GM19351 (cell line): ENCODE measurements around the gene RPL14.
"Not testable (repeated sequence)": the region's sequence is repeated elsewhere in the genome, so short reads cannot be mapped to it uniquely, and the experiment has no call there.

Experiments
- ATAC-seq: cut with Tn5 transposase; IDR thresholded peaks from one replicate; pipeline ENCODE4 v1.9.1; 2021; ENCODE audit warnings: mild to moderate bottlenecking, moderate library complexity; ENCODE audit not compliant: unreplicated experiment

Gene RPL14

GRCh38 chr3:40462838-40463237 lies 5.7 kb downstream of the RPL14 start:
- not testable (repeated sequence) for ATAC-seq

DNA sequence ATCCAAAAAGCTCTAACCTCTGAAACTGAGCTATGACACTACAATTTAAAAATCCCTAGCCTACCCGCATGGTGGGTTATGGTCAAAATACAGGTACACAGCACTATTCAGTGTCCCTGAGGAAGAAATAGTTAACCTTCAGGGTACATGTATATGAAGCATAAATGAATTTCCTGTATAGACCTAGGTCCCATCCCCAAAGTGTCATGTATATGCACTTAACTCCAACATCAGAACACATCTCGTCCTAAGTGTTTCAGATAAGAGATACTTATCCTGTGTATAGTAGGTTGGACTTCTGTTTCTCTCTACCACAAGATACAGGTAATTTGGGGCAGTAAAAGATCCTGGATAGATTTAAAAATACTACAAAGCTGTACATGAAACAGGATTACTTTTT lies 6.4 kb downstream of the RPL14 start:
- ATAC-seq, result no peak

DNA sequence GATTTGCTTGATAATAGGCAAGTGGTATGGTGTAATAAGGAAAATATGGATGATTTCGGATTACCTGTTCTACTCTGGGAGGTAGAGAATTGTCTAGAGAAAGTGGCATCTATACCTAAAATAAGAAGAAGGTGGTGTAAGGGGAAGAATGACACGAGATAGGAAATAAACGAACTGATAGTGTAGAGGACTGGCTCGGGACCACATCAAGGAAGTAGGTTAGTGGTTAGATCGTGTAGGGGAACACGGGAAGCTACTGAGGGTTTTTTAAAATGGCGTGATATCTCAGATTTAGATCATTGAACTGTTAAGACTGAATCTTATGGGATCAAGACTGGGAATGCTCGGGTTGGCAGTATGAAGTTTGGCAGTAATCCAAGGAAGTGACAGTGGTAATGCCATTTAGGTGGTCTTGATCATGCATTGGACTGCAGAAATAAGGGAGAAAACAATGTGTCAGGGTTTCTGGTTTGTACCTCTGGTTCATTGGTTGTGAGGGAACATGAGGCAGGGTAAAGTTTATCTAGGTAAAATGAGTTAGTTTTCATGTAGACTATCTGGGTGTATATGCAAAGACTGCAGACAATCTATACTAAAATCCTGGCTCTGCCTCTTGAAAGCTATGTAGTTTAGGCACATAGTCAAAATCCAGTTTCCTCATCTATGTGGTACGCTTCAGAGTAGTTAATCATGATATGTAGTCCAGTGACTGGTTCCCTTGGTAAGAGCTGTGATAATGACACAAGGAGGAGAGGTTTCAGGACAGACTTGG lies 7.4 kb downstream of the RPL14 start:
- ATAC-seq, result no peak

GRCh38 chr3:40465111-40465407 lies 7.9 kb downstream of the RPL14 start:
- no peak for ATAC-seq

DNA sequence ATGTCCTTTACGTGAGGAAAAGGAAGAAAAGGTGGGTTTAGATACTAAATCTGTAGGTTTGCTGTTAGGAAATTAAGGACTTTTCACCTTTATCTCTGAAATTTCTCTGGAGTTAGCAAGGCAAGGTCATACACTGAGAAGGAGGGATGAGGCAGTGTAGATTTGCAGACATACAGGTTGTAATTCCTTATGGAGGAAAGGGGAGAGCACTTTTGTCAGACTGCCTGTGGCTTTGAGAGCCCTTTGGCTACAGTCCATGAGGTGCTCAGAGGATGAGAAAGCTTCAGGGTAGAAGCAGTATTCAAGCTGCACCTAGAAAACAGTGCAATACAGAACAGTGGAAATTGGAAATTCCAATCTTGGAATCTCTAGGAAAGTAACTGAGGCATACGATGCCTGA lies 8.3 kb downstream of the RPL14 start:
- ATAC-seq, result no peak

GRCh38 chr3:40468018-40468417 lies 10.9 kb downstream of the RPL14 start:
- no peak for ATAC-seq

DNA sequence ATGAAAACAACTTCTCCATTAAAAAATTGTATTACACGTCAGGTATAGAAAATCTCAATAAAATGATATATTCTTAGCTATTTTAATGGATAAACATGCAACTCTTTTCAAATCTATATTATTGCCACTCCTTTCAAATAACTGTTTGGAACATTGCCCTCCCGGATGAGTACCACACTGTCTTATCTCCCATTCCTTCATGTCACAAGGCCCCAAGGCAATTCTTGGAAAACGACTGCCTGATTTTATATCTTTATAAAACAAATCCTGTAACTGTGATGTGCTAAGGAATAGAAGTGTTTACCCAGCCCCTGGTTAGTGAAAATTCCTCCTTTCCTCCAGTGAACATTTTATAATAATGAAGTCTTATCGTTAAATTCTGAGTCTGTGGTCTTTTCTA lies 13.6 kb downstream of the RPL14 start:
- no peak for ATAC-seq

DNA sequence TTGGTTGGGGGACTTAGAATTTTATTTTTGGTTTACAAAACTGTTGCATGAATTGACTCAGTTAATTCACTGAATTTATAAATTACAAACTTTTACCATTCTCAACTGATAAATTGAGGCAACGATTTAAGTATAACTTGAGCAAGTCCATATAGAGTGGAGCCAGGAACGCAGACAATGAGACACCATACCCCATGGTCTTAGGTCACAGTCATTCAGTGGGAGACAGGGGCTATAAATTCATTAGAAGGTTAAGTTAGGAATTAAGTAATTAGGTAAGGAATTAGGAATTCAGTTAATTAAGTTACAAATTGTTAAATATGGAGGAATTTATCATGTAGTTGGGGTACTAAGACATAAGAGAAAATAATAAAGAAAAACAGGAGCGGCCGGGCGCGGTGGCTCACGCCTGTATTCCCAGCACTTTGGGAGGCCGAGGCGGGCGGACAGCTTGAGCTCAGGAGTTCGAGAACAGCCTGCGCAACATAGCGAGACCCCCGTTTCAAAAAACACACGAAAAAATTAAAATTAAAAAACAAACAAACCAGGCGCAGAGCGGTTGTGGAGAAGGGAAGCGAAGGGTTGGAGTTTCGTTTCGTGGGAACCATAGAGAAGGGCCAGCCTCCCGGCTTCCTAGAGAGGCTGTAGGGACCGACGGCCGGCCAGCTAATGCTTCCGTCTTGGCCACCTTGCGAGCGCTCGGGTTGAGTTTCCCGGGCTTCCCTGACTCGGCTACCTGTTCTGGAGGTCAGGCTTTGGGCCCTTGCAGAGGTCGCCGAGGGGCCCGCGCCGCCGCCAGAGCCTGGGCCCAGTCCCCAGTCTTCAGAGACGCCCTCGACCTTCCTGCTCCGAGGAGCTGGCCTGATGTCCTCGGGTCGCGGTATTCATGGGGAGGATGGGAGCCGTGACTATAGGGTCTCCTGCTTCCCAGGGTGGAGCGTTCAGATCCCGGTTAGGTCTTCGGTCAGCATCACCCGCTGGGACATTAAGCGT lies 19.6 kb downstream of the RPL14 start, which contains the start of gene ZNF619:
Gene ZNF619 (plus strand): TSS at position 645 of the 993 bp plus-strand sequence. CDS start 858 bp downstream, outside the sequence.
- ATAC-seq, result peak; percentile 82

DNA sequence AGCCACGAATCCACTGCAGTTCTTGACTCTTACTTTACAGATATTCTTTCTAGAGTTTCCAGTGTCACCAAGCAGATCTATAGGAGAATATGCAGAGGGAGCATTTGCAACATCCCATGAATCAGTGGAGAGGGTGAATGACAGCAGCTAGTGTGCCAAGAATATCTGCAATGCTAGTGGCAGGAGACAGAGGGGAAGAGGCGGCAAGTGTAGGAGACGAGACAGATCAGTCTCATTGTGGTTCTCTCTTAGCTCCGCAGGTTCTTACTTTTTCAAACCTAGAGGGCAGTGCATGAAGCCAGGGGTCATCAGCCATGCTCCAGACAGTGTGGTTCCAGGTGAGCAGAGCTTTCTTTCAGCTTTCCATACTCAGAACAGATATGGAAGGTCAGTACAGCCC lies 20.5 kb downstream of the RPL14 start:
- ATAC-seq, result no peak

DNA sequence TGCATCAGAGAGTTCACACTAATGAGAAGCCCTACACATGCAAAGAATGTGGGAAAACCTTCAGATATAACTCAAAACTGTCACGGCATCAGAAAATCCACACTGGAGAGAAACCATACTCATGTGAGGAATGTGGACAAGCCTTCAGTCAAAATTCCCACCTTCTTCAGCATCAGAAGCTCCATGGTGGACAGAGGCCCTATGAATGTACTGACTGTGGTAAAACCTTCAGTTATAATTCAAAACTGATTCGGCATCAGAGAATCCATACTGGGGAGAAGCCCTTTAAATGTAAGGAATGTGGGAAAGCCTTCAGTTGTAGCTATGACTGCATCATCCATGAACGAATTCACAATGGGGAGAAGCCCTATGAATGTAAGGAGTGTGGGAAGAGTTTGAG lies 30.0 kb downstream of the RPL14 start:
- ATAC-seq, result no peak

GRCh38 chr3:40490916-40491315 lies 33.8 kb downstream of the RPL14 start:
- ATAC-seq, result no peak

DNA sequence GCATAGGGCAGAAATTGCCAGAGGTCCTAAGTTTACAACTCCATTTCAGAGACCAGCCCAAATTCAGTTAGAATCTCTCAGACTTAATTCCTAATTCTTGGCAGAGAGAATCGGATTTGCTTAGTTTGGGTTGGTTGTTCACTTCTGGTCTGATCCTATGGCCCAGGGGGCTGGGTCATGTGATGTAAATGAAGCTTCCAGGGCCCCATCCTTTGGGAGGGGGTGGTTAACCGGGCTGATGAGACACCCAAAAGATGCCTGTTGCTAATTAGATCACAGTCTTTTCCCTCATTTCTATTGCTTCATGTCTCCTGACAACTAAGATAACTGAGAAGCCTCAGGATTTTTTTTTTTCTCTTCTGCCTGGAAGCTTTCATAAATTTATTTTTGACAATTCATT lies 37.6 kb downstream of the RPL14 start:
- no peak for ATAC-seq

DNA sequence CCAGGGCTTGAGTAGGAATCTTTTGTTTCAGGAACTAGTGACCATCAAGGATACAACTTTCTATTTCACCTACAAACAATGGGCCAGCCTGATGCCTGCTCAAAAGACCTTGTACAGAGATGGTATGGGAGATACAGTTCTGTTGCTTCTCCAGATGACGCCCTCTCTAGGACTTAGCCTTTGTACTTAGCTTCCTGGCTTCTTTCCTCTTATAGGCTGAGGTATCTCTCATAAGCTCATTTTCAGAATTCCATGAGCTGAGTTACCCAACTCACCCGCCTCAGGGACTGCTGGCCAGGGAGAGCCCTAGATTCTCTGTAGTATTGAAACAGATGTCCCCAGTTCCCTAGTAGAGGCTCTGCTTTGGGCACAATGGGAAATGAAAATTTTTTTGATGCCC lies 40.1 kb downstream of the RPL14 start:
- no peak for ATAC-seq

- no peak for ATAC-seq
Observed at GRCh38 chr3:40499952-40500351, 42.8 kb downstream of the RPL14 start.

DNA sequence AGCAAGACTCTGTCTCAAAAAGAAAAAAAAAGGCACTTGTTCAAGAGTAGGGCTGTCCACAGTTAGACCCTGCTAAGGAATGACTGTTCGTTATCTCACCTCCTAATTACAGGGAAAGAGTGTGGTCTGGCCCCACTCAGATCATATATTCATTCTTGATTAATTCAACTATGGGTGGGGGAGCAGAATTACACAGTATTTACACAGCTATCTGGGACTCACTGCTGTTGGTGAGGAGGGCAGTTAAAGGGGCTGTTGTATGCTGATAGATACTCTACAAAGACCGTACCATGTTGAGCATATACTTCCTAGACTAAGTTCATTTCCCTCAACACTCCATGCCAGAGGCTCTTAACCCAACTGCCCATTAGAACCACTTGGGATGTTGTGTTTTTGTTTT lies 44.9 kb downstream of the RPL14 start:
- ATAC-seq, result no peak

DNA sequence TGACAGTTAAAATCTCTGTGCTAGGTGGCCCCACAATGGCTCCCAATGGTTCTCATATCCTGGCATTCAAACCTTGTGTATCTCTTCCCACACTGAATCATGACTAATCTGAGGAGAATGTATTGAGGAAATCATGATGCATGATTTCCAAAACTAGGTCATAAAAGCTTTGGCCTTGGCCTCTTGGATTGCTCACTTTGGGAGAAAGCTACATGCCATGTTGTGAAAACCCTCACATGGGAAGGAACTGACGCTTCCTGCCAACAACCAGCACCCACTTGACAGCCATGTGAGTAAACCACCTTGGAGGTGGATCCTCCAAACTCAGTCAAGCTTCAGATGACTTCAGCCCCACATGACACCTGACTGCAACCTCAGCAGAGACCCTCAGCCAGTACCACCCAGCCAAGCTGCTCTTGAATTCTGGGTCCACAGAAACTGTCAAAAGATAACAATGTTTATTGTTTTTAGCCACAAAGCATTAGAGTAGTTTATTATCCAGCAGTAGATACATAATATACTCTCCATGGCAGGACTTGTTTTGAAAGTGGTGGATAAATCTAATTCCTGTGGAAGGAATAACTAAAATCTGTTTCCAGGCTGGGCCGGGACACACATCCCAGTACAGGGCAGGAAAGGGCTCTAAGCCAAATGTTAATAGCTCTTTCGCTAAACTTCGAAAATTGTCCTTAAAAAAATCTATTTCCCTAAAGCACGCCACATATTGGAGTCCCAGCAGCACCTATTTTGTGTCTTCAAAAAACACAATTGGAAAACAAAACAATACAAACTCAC lies 47.7 kb downstream of the RPL14 start:
- ATAC-seq, result no peak

GRCh38 chr3:40505599-40506462 lies 48.7 kb downstream of the RPL14 start, which contains the start of gene ZNF620:
Gene ZNF620 (plus strand): TSS chr3:40506039. CDS start chr3:40506353, 314 bp downstream.
- ATAC-seq, result peak; percentile 84

DNA sequence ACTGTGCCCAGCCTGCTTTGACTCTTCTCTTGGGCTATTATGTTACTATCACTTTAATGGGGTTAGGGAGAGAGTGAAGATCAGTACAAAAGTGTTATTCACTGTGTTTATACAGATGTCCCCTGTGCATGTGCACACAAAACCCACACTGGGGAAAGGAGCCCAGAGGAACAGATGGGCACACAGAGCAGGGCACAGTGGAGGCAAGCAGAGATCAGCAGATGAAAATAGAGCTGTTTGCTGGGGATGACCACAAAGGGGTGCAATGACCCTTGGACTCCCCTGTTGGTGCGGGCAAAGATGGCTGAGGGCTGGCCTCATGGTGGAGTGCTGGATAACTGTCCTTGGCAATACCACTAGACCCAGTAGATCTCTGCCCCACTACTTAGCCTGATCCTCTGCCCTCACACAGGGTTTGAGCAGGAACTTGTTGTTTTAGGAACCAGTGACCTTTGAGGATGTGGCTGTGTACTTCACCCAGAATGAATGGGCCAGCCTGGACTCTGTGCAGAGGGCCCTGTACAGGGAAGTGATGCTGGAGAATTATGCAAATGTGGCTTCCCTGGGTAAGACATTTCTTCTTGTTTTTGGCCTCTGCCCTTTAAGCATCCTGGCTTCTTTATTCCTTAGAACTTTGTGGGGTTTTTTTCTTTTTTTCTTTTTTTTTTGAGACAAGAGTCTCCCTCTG lies 54.0 kb downstream of the RPL14 start:
- no peak for ATAC-seq

- no peak for ATAC-seq
Observed at GRCh38 chr3:40516201-40516600, 59.1 kb downstream of the RPL14 start.

DNA sequence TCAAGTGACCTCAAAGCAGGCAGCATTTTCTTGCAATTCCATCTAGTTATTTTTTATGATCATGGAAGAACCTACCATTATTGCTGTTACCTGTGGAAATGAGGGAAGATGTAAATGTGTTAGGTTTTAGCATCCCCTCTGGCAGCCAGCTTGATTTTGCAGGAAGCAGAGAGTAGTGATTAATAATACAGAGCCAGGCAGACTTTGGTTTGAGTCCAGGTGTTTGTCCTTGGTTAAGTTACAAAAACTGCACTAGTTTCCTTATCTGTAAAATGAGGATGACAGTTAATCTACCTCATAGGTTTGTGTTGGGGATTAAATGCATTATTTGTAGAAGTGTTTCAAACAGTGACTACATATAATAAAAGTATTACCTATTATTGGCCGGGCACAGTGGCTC lies 60.9 kb downstream of the RPL14 start:
- no peak for ATAC-seq
